Suprapubic skin (tissue), 3 donors: ENCODE data around the gene ORAI2.

ENCODE experiments used
- CTCF ChIP-seq, 2 donors: fragments of 200-600 bp in 1 of 2; fragments of 450-650 bp in 1 of 2; sonication (generic) in 1 of 2; IDR thresholded peaks; one replicate each; pipeline ENCODE4 v1.5.1; 2016 to 2019; ENCODE audit warnings: antibody characterized with exemption in 2 of 2, mild to moderate bottlenecking in 1 of 2, moderate library complexity in 1 of 2
- POLR2A ChIP-seq, 2 donors: fragments of 450-650 bp; IDR thresholded peaks; one replicate each; pipeline ENCODE4 v1.6.1; 2017; ENCODE audit warnings: antibody characterized with exemption in 2 of 2, mild to moderate bottlenecking in 2 of 2, moderate library complexity in 2 of 2

- no peak for TF ChIP-seq CTCF (IDR thresholded peaks at IDR 0.05)
- no peak for TF ChIP-seq POLR2A (IDR thresholded peaks at IDR 0.05)
These were observed 39.0 kb downstream of the ORAI2 start for GRCh38 chr7:102472126-102473041.
